HEK293 (cell line): ENCODE measurements around the gene HSP90AA1.

ENCODE experiments used
- CTCF ChIA-PET: fragments of 350-600 bp; formaldehyde crosslinking; extraction: SDS; loops from one replicate; lab custom pipeline; 2021; ENCODE audit warnings: antibody characterized with exemption; lab: Yijun Ruan, JAX
- POLR2A ChIA-PET: fragments of 300-600 bp; formaldehyde crosslinking; extraction: SDS; loops from one replicate; lab custom pipeline; 2020; ENCODE audit warnings: antibody characterized with exemption, inconsistent platforms; lab: Yijun Ruan, JAX
- H3K27ac ChIP-seq: fragments of 200-500 bp; sonication (Bioruptor generic); 2 replicates; pipeline ENCODE4 v1.5.1; 2014; ENCODE audit warnings: low read depth, low read length, control low read depth, inconsistent platforms; ENCODE audit errors: extremely low read depth
- H3K36me3 ChIP-seq, 2 experiments: fragments of 200-500 bp in 1 of 2; sonication (Bioruptor generic) in 1 of 2; 1 replicate in 1 of 2; 2 replicates in 1 of 2; pipeline ENCODE4 v1.5.1; 2014 to 2017; ENCODE audit warnings: inconsistent platforms in 2 of 2, low read length in 2 of 2; ENCODE audit not compliant: control insufficient read depth in 2 of 2, insufficient read depth in 1 of 2
- H3K4me1 ChIP-seq: fragments of 200-500 bp; sonication (Bioruptor generic); 2 replicates; pipeline ENCODE4 v1.5.1; 2014; ENCODE audit warnings: mild to moderate bottlenecking, low read length, inconsistent platforms; ENCODE audit not compliant: control insufficient read depth, insufficient read depth
- H3K4me3 ChIP-seq: 2 replicates; pipeline ENCODE4 v1.5.1; 2011; ENCODE audit warnings: low read depth, mild to moderate bottlenecking, control low read depth, low read length, moderate library complexity
- H3K9me3 ChIP-seq: fragments of 200-500 bp; sonication (Bioruptor generic); 2 replicates; pipeline ENCODE4 v1.5.1; 2014; ENCODE audit warnings: low read depth, low read length, inconsistent platforms; ENCODE audit not compliant: control insufficient read depth, insufficient read depth
- CTCF ChIP-seq: fragments of 450-650 bp; formaldehyde crosslinking; IDR thresholded peaks from 2 replicates; pipeline ENCODE4 v1.5.1; 2016; ENCODE audit warnings: missing biosample characterization, missing genetic modification characterization
- EGR2 ChIP-seq: fragments of 450-650 bp; formaldehyde crosslinking; IDR thresholded peaks from 2 replicates; pipeline ENCODE4 v1.5.1; 2016; ENCODE audit warnings: low read depth, missing biosample characterization, missing genetic modification characterization
- KLF1 ChIP-seq: fragments of 450-650 bp; formaldehyde crosslinking; IDR thresholded peaks from 2 replicates; pipeline ENCODE4 v1.5.1; 2016; ENCODE audit warnings: missing biosample characterization, missing genetic modification characterization
- KLF8 ChIP-seq: fragments of 450-650 bp; formaldehyde crosslinking; IDR thresholded peaks from 2 replicates; pipeline ENCODE4 v1.5.1; 2016; ENCODE audit warnings: missing biosample characterization, missing genetic modification characterization
- KLF9 ChIP-seq: fragments of 450-650 bp; formaldehyde crosslinking; IDR thresholded peaks from 2 replicates; pipeline ENCODE4 v1.5.1; 2016; ENCODE audit warnings: missing biosample characterization, missing genetic modification characterization, low read depth
- MZF1 ChIP-seq: fragments of 450-650 bp; formaldehyde crosslinking; IDR thresholded peaks from 2 replicates; pipeline ENCODE4 v1.5.1; 2017; ENCODE audit warnings: missing biosample characterization, missing genetic modification characterization, borderline replicate concordance
- SP3 ChIP-seq: fragments of 450-650 bp; formaldehyde crosslinking; IDR thresholded peaks from 2 replicates; pipeline ENCODE4 v1.5.1; 2016; ENCODE audit warnings: missing biosample characterization, missing genetic modification characterization
- SP7 ChIP-seq: fragments of 450-650 bp; formaldehyde crosslinking; IDR thresholded peaks from 2 replicates; pipeline ENCODE4 v1.5.1; 2016; ENCODE audit warnings: missing biosample characterization, missing genetic modification characterization
- ZBTB17 ChIP-seq: fragments of 450-650 bp; formaldehyde crosslinking; IDR thresholded peaks from 2 replicates; pipeline ENCODE4 v1.5.1; 2016; ENCODE audit warnings: missing biosample characterization, missing genetic modification characterization
- ZNF121 ChIP-seq: fragments of 450-650 bp; formaldehyde crosslinking; IDR thresholded peaks from 2 replicates; pipeline ENCODE4 v1.5.1; 2016; ENCODE audit warnings: missing biosample characterization, missing genetic modification characterization
- ZNF211 ChIP-seq: fragments of 450-650 bp; formaldehyde crosslinking; IDR thresholded peaks from 2 replicates; pipeline ENCODE4 v1.5.1; 2016; ENCODE audit warnings: low read depth, missing biosample characterization, missing genetic modification characterization
- ZNF23 ChIP-seq: fragments of 450-650 bp; formaldehyde crosslinking; IDR thresholded peaks from 2 replicates; pipeline ENCODE4 v1.5.1; 2016; ENCODE audit warnings: missing biosample characterization, missing genetic modification characterization, borderline replicate concordance
- ZNF324 ChIP-seq: fragments of 450-650 bp; formaldehyde crosslinking; IDR thresholded peaks from 2 replicates; pipeline ENCODE4 v1.5.1; 2016; ENCODE audit warnings: missing biosample characterization, missing genetic modification characterization
- ZNF510 ChIP-seq: fragments of 450-650 bp; formaldehyde crosslinking; IDR thresholded peaks from 2 replicates; pipeline ENCODE4 v1.5.1; 2018; ENCODE audit warnings: mild to moderate bottlenecking, missing genetic modification characterization, missing biosample characterization; ENCODE audit not compliant: insufficient replicate concordance
- ZNF600 ChIP-seq: fragments of 450-650 bp; formaldehyde crosslinking; IDR thresholded peaks from 2 replicates; pipeline ENCODE4 v1.5.1; 2016; ENCODE audit warnings: missing biosample characterization, missing genetic modification characterization
- ZNF654 ChIP-seq: fragments of 450-650 bp; formaldehyde crosslinking; IDR thresholded peaks from 2 replicates; pipeline ENCODE4 v1.5.1; 2016; ENCODE audit warnings: low read depth, missing biosample characterization, missing genetic modification characterization
- ZNF692 ChIP-seq: fragments of 450-650 bp; formaldehyde crosslinking; IDR thresholded peaks from 2 replicates; pipeline ENCODE4 v1.5.1; 2016; ENCODE audit warnings: missing biosample characterization, missing genetic modification characterization
- ZSCAN23 ChIP-seq: fragments of 450-650 bp; formaldehyde crosslinking; IDR thresholded peaks from 2 replicates; pipeline ENCODE4 v1.5.1; 2016; ENCODE audit warnings: missing biosample characterization, missing genetic modification characterization
- ZSCAN30 ChIP-seq: fragments of 450-650 bp; IDR thresholded peaks from 2 replicates; pipeline ENCODE4 v1.5.1; 2018; ENCODE audit warnings: missing biosample characterization, mild to moderate bottlenecking, missing genetic modification characterization, moderate library complexity
- ZSCAN4 ChIP-seq: fragments of 450-650 bp; formaldehyde crosslinking; IDR thresholded peaks from 2 replicates; pipeline ENCODE4 v1.5.1; 2017; ENCODE audit warnings: missing biosample characterization, missing genetic modification characterization
- TF ChIP-seq, protein P1 (sequence below): fragments of 450-650 bp; formaldehyde crosslinking; conservative IDR thresholded peaks from 2 replicates; pipeline ENCODE4 v1.5.1; 2016; ENCODE audit warnings: low read depth, missing biosample characterization, missing genetic modification characterization
- TF ChIP-seq, protein P2 (sequence below): fragments of 450-650 bp; formaldehyde crosslinking; IDR thresholded peaks from 2 replicates; pipeline ENCODE4 v1.5.1; 2016; ENCODE audit warnings: missing biosample characterization, missing genetic modification characterization
- TF ChIP-seq, protein P3 (sequence below): fragments of 450-650 bp; formaldehyde crosslinking; IDR thresholded peaks from 2 replicates; pipeline ENCODE4 v1.5.1; 2016; ENCODE audit warnings: missing biosample characterization, missing genetic modification characterization
- TF ChIP-seq, protein P4 (sequence below): fragments of 450-650 bp; formaldehyde crosslinking; IDR thresholded peaks from 2 replicates; pipeline ENCODE4 v1.5.1; 2017; ENCODE audit warnings: missing biosample characterization, mild to moderate bottlenecking, missing genetic modification characterization, moderate library complexity

The HSP90AA1 gene

DNA sequence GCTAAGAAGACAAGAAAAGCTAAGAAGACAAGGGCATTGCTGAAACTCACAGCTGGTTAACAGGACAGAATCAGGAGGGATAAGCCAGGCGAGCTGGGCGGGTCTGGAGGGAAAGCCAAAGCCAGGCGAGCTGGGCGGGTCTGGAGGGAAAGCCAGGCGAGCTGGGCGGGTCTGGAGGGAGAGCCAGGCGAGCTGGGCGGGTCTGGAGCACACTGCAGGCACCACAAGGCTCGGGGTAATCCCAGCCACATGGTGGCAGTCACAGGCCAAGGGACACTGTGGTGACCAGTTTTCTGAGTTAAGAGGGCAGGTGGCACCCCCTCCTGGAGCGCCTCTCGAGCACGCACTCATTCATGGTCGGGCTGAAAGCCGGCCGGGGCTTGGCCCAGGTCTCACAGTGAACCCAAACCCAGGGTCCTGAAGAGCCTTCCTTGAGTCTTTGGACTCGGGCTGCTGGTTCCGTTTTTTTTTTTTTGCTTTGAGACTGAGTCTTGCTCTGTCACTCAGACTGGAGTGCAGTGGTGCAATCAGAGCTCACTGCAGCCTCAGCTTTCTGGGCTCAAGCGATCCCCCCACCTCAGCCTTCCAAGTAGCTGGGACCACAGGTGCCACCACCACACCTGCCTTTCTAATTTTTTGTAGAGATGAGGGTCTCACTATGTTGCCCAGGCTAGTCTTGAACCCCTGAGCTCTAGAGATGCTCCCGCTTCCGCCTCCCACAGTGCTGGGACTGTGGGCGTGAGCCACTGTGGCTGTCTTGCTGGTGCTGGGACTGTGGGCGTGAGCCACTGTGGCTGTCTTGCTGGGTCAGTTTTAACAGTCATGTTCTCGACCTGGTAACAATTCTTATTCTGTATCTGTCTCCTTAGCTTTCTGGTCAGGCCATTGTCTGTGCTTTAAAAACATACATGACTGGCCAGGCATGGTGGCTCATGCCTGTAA, 40.2 kb downstream of the HSP90AA1 start:
- no peaks in the 10 kb centered on the region; the same call in 1 of the 2 replicates for H3K4me1 ChIP-seq
- H3K27ac ChIP-seq: no peak overlapping the region
- H3K36me3 ChIP-seq: peaks cover 37 to 89% of the 10 kb centered on the region in 2 experiments
- no peaks in the 10 kb centered on the region for H3K9me3 ChIP-seq
- CTCF ChIA-PET: interaction anchor here (0.6 to 2.3 kb wide), 16 partner anchors 10 to 287 kb away, joined by 3 to 13 read pairs (median 4); no protein-coding TSS in a partner anchor
- no peak overlapping the region for H3K4me3 ChIP-seq
- POLR2A ChIA-PET: interaction anchor here (1.5 kb wide), 1 partner anchor 30 kb away, joined by 3 read pairs; no protein-coding TSS in a partner anchor
- peak; percentile 90 for TF ChIP-seq ZNF600 (tag by site-specific recombination)
- peak; percentile 56; the same call in 1 of the 2 replicates for TF ChIP-seq ZBTB17 (tag by site-specific recombination)
- peak; percentile 78 for TF ChIP-seq EGR2 (tag by site-specific recombination)
- no peak for TF ChIP-seq ZNF211 (tag by site-specific recombination)
- peak; percentile 50; the same call in 1 of the 2 replicates for TF ChIP-seq SP3 (tag by site-specific recombination)
- TF ChIP-seq, protein P1, sequence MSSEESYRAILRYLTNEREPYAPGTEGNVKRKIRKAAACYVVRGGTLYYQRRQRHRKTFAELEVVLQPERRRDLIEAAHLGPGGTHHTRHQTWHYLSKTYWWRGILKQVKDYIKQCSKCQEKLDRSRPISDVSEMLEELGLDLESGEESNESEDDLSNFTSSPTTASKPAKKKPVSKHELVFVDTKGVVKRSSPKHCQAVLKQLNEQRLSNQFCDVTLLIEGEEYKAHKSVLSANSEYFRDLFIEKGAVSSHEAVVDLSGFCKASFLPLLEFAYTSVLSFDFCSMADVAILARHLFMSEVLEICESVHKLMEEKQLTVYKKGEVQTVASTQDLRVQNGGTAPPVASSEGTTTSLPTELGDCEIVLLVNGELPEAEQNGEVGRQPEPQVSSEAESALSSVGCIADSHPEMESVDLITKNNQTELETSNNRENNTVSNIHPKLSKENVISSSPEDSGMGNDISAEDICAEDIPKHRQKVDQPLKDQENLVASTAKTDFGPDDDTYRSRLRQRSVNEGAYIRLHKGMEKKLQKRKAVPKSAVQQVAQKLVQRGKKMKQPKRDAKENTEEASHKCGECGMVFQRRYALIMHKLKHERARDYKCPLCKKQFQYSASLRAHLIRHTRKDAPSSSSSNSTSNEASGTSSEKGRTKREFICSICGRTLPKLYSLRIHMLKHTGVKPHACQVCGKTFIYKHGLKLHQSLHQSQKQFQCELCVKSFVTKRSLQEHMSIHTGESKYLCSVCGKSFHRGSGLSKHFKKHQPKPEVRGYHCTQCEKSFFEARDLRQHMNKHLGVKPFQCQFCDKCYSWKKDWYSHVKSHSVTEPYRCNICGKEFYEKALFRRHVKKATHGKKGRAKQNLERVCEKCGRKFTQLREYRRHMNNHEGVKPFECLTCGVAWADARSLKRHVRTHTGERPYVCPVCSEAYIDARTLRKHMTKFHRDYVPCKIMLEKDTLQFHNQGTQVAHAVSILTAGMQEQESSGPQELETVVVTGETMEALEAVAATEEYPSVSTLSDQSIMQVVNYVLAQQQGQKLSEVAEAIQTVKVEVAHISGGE (tag by site-specific recombination): no peak
- TF ChIP-seq CTCF (tag by site-specific recombination): peak; percentile 96
- TF ChIP-seq ZNF654 (tag by site-specific recombination): peak; percentile 63
- TF ChIP-seq SP7: 0 out of 2 replicates have a peak, but pooled peaks have one; percentile 13
- TF ChIP-seq ZNF692 (tag by site-specific recombination): 0 out of 2 replicates have a peak, but pooled peaks have one; percentile 21
- TF ChIP-seq ZNF121 (tag by site-specific recombination): peak; percentile 69
- TF ChIP-seq ZSCAN23 (tag by site-specific recombination): no peak
- no peak for TF ChIP-seq ZNF510 (tag by site-specific recombination)
- TF ChIP-seq KLF9 (tag by site-specific recombination): peak; percentile 73
- TF ChIP-seq, protein P2, sequence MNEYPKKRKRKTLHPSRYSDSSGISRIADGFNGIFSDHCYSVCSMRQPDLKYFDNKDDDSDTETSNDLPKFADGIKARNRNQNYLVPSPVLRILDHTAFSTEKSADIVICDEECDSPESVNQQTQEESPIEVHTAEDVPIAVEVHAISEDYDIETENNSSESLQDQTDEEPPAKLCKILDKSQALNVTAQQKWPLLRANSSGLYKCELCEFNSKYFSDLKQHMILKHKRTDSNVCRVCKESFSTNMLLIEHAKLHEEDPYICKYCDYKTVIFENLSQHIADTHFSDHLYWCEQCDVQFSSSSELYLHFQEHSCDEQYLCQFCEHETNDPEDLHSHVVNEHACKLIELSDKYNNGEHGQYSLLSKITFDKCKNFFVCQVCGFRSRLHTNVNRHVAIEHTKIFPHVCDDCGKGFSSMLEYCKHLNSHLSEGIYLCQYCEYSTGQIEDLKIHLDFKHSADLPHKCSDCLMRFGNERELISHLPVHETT (tag by site-specific recombination): no peak
- no peak for TF ChIP-seq MZF1 (tag by site-specific recombination)
- TF ChIP-seq, protein P3, sequence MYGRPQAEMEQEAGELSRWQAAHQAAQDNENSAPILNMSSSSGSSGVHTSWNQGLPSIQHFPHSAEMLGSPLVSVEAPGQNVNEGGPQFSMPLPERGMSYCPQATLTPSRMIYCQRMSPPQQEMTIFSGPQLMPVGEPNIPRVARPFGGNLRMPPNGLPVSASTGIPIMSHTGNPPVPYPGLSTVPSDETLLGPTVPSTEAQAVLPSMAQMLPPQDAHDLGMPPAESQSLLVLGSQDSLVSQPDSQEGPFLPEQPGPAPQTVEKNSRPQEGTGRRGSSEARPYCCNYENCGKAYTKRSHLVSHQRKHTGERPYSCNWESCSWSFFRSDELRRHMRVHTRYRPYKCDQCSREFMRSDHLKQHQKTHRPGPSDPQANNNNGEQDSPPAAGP: peak; percentile 61
- TF ChIP-seq KLF1 (tag by site-specific recombination): peak; percentile 90
- TF ChIP-seq KLF8: peak; percentile 71
- no peak for TF ChIP-seq ZNF23 (tag by site-specific recombination)
- no peak for TF ChIP-seq ZNF324 (tag by site-specific recombination)
- TF ChIP-seq, protein P4, sequence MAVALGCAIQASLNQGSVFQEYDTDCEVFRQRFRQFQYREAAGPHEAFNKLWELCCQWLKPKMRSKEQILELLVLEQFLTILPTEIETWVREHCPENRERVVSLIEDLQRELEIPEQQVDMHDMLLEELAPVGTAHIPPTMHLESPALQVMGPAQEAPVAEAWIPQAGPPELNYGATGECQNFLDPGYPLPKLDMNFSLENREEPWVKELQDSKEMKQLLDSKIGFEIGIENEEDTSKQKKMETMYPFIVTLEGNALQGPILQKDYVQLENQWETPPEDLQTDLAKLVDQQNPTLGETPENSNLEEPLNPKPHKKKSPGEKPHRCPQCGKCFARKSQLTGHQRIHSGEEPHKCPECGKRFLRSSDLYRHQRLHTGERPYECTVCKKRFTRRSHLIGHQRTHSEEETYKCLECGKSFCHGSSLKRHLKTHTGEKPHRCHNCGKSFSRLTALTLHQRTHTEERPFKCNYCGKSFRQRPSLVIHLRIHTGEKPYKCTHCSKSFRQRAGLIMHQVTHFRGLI (tag by site-specific recombination): peak; percentile 88
- no peak for TF ChIP-seq ZSCAN4 (tag by site-specific recombination)
- TF ChIP-seq ZSCAN30 (tag by site-specific recombination): peak; percentile 74; the same call in 1 of the 2 replicates
